Measurements from ENCODE around the gene SOS2. TPM values are rescaled to one million over a fixed set of nuclear protein-coding genes. Genes with fewer than 3 reads are reported as not detected.

The SOS2 gene
- total RNA-seq, 2 donors from 2014 or later: 23.7 to 31.0 TPM

GRCh38 chr14:50233166-50233950 lies 2.0 kb upstream of the SOS2 start:
- H3K36me3 ChIP-seq: no peaks in the 10 kb centered on the region
- no peak for DNase-seq (ENCODE audit: low spot score)
- H3K4me1 ChIP-seq: peaks cover 0 to 18% of the 10 kb centered on the region in 2 donors
- H3K27me3 ChIP-seq: no peaks in the 10 kb centered on the region
- H3K27ac ChIP-seq: no peak overlapping the region
- no peak overlapping the region for H3K4me3 ChIP-seq
- no peaks in the 10 kb centered on the region for H3K9me3 ChIP-seq
- TF ChIP-seq CTCF (IDR thresholded peaks at IDR 0.05): no peak

GRCh38 chr14:50232276-50232642 lies 881 bp upstream of the SOS2 start:
- Histone ChIP-seq H3K4me3 (peak overlapping the region; percentile 73 to 89), H3K4me1 (peaks cover 0 to 26% of the 10 kb centered on the region in 2 donors), H3K9me3 (no peaks in the 10 kb centered on the region), H3K36me3 (no peaks in the 10 kb centered on the region), H3K27ac (peak overlapping the region; percentile 94), H3K27me3 (no peaks in the 10 kb centered on the region)
- no peak for DNase-seq (ENCODE audit: low spot score)
- no peak for TF ChIP-seq CTCF (IDR thresholded peaks at IDR 0.05)

GRCh38 chr14:50230701-50231474 lies 490 bp downstream of the SOS2 start:
- H3K4me1 ChIP-seq: peaks cover 0 to 37% of the 10 kb centered on the region in 2 donors
- H3K36me3 ChIP-seq: no peaks in the 10 kb centered on the region
- peak overlapping the region; percentile 94 for H3K27ac ChIP-seq
- DNase-seq (ENCODE audit: low spot score): peak; percentile 66
- H3K27me3 ChIP-seq: no peaks in the 10 kb centered on the region
- peak overlapping the region; percentile 73 to 89 for H3K4me3 ChIP-seq
- no peaks in the 10 kb centered on the region for H3K9me3 ChIP-seq
- no peak for TF ChIP-seq CTCF (IDR thresholded peaks at IDR 0.05)

GRCh38 chr14:50230401-50230700 lies 1.0 kb downstream of the SOS2 start:
- Histone ChIP-seq H3K27me3 (no peaks in the 10 kb centered on the region), H3K36me3 (no peaks in the 10 kb centered on the region), H3K9me3 (no peaks in the 10 kb centered on the region), H3K27ac (peak overlapping the region; percentile 94), H3K4me3 (peak overlapping the region; percentile 73 to 89), H3K4me1 (peaks cover 0 to 42% of the 10 kb centered on the region in 2 donors)
- no peak for DNase-seq (ENCODE audit: low spot score)
- no peak for TF ChIP-seq CTCF (IDR thresholded peaks at IDR 0.05)

- Histone ChIP-seq H3K36me3 (no peaks in the 10 kb centered on the region), H3K4me1 (peaks cover 0 to 48% of the 10 kb centered on the region in 2 donors), H3K27me3 (no peaks in the 10 kb centered on the region), H3K4me3 (peak overlapping the region; percentile 73 to 89), H3K27ac (peak overlapping the region; percentile 94), H3K9me3 (no peaks in the 10 kb centered on the region)
- DNase-seq (ENCODE audit: low spot score): no peak
- no peak for TF ChIP-seq CTCF (IDR thresholded peaks at IDR 0.05)
Measured at GRCh38 chr14:50229681-50230080, 1.7 kb downstream of the SOS2 start.
